ENCODE measurements around the gene ADAT3. TPM values are rescaled to one million over a fixed set of nuclear protein-coding genes. Genes with fewer than 3 reads are reported as not detected.

Gene ADAT3
- total RNA-seq, 3 donors from 2014 or later (not counting 1 experiment from before 2014, with no cell fraction given) = 13.0 to 20.9 (median 13.1) TPM

- peaks cover 53% of the 10 kb centered on the region for H3K4me1 ChIP-seq (ENCODE audit: control insufficient read depth, insufficient read depth, low read length)
Observed at GRCh38 chr19:1944916-1945561, 39.8 kb downstream of the ADAT3 start.

GRCh38 chr19:1945899-1946298 lies 40.7 kb downstream of the ADAT3 start:
- peaks cover 12% of the 10 kb centered on the region for H3K36me3 ChIP-seq (ENCODE audit: control insufficient read depth, insufficient read depth, low read length)

More at GRCh38 chr19:1944916-1945561, 39.8 kb downstream of the ADAT3 start:
- peaks cover 26 to 42% of the 10 kb centered on the region in 2 donors for H3K4me1 Mint-ChIP-seq
- no peaks in the 10 kb centered on the region for H3K36me3 Mint-ChIP-seq
- H3K4me3 Mint-ChIP-seq = no peak overlapping the region
- DNase-seq (no peak), ATAC-seq (no peak)
- Histone ChIP-seq H3K36me3 (ENCODE audit: control insufficient read depth, insufficient read depth, low read length) (peaks cover 12% of the 10 kb centered on the region), H3K27ac (ENCODE audit: low read length) (no peak overlapping the region), H3K9me3 (ENCODE audit: control insufficient read depth, insufficient read depth, low read length) (no peaks in the 10 kb centered on the region), H3K4me3 (ENCODE audit: low read length) (no peak overlapping the region), H3K27me3 (ENCODE audit: control insufficient read depth, insufficient read depth, low read length) (no peaks in the 10 kb centered on the region)
- no peak for TF ChIP-seq CTCF (IDR thresholded peaks at IDR 0.05)
- no peaks in the 10 kb centered on the region for H3K9me3 Mint-ChIP-seq
- 91% methylated on average over 30 of the region's 30 CpGs for WGBS (ENCODE audit: insufficient coverage)
- no peaks in the 10 kb centered on the region for H3K27me3 Mint-ChIP-seq (ENCODE audit: low read depth in 2 of 2)
- H3K27ac Mint-ChIP-seq = no peak overlapping the region
- intact Hi-C loops (cut with micrococcal nuclease) = no loop called here

GRCh38 chr19:1947651-1948209 lies 42.5 kb downstream of the ADAT3 start:
- DNase-seq (no peak), ATAC-seq (no peak)
- H3K27ac ChIP-seq (ENCODE audit: low read length) = no peak overlapping the region
- H3K9me3 ChIP-seq (ENCODE audit: control insufficient read depth, insufficient read depth, low read length) = no peaks in the 10 kb centered on the region
- Mint-ChIP-seq H3K9me3 (no peaks in the 10 kb centered on the region), H3K4me1 (peaks cover 20 to 28% of the 10 kb centered on the region in 2 donors), H3K27me3 (ENCODE audit: low read depth in 2 of 2) (no peaks in the 10 kb centered on the region), H3K36me3 (no peaks in the 10 kb centered on the region), H3K4me3 (no peak overlapping the region), H3K27ac (no peak overlapping the region)
- H3K27me3 ChIP-seq (ENCODE audit: control insufficient read depth, insufficient read depth, low read length) = no peaks in the 10 kb centered on the region
- intact Hi-C loops (cut with micrococcal nuclease) = no loop called here
- TF ChIP-seq CTCF (IDR thresholded peaks at IDR 0.05) = no peak
- no peak overlapping the region for H3K4me3 ChIP-seq (ENCODE audit: low read length)
- H3K4me1 ChIP-seq (ENCODE audit: control insufficient read depth, insufficient read depth, low read length) = peaks cover 44% of the 10 kb centered on the region
- H3K36me3 ChIP-seq (ENCODE audit: control insufficient read depth, insufficient read depth, low read length) = peaks cover 19% of the 10 kb centered on the region
- 85% methylated on average over 34 of the region's 34 CpGs for WGBS (ENCODE audit: insufficient coverage)

More at GRCh38 chr19:1945899-1946298, 40.7 kb downstream of the ADAT3 start:
- no peak overlapping the region for H3K4me3 ChIP-seq (ENCODE audit: low read length)
- H3K4me3 Mint-ChIP-seq = peak overlapping the region; percentile 42
- no peaks in the 10 kb centered on the region for H3K27me3 Mint-ChIP-seq (ENCODE audit: low read depth in 2 of 2)
- no peaks in the 10 kb centered on the region for H3K9me3 ChIP-seq (ENCODE audit: control insufficient read depth, insufficient read depth, low read length)
- H3K9me3 Mint-ChIP-seq = no peaks in the 10 kb centered on the region
- H3K27me3 ChIP-seq (ENCODE audit: control insufficient read depth, insufficient read depth, low read length) = no peaks in the 10 kb centered on the region
- H3K36me3 Mint-ChIP-seq = no peaks in the 10 kb centered on the region
- TF ChIP-seq CTCF (IDR thresholded peaks at IDR 0.05) = peak; percentile 48
- H3K27ac ChIP-seq (ENCODE audit: low read length) = no peak overlapping the region
- 89% methylated on average over 13 of the region's 18 CpGs for WGBS (ENCODE audit: insufficient coverage)
- intact Hi-C loops (cut with micrococcal nuclease) = no loop called here
- DNase-seq (peak in 1 of 2 donors; percentile 64), ATAC-seq (no peak)
- H3K4me1 ChIP-seq (ENCODE audit: control insufficient read depth, insufficient read depth, low read length) = peaks cover 49% of the 10 kb centered on the region
- peaks cover 22 to 37% of the 10 kb centered on the region in 2 donors for H3K4me1 Mint-ChIP-seq
- no peak overlapping the region for H3K27ac Mint-ChIP-seq
